ENCODE data around the gene HTR2C. TPM values are rescaled to one million over a fixed set of nuclear protein-coding genes. Genes with fewer than 3 reads are reported as not detected.

The HTR2C gene
- total RNA-seq (2021): 0.28 and 0.33 TPM in 2 replicates
- percentile 10 among the genes with signal in this experiment for Bru-seq, nascent RNA
- BruChase-seq, experiment 1, labeled RNA remaining after a 2-hour chase: percentile 14 among the genes with signal in this experiment
- percentile 9 among the genes with signal in this experiment for BruChase-seq, experiment 2, labeled RNA remaining after a 6-hour chase
- long read RNA-seq: 0 reads

DNA sequence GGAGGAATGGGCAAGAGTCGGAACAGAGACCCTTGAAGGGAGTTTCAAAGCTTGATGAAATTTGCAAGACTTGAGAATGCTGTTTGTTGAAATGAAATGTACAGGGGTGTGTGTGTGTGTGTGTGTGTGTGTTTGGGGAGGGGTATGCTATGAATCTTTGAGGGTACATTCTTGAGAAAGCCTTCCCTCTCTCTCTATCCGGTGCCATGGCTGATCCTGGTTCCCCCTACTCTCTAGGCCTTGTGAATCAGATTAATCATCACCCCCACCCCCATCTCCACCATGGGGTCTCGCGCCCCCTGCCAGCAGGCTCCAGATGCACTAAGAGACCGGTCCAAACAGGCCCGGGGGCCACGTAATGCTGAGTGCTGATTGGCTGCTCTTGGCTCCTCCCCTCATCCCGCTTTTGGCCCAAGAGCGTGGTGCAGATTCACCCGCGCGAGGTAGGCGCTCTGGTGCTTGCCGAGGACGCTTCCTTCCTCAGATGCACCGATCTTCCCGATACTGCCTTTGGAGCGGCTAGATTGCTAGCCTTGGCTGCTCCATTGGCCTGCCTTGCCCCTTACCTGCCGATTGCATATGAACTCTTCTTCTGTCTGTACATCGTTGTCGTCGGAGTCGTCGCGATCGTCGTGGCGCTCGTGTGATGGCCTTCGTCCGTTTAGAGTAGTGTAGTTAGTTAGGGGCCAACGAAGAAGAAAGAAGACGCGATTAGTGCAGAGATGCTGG is at the start of gene HTR2C:
Gene HTR2C, plus strand, starts transcription at position 441 of the 729 bp plus-strand sequence. CDS start 142,851 bp downstream, outside the sequence.
- Histone ChIP-seq H3K79me2 (ENCODE audit: low read depth) (no peaks in the 10 kb centered on the region), H3K9me2 (ENCODE audit: insufficient read depth) (no peaks in the 10 kb centered on the region), H3K36me3 (ENCODE audit: low read depth) (no peaks in the 10 kb centered on the region), H3K27me3 (ENCODE audit: insufficient read depth, low read depth) (no peaks in the 10 kb centered on the region), H3K27ac (no peak within 1 kb of the TSS), H3F3A (ENCODE audit: insufficient read depth, low read depth) (no peaks in the 10 kb centered on the region), H4K20me1 (ENCODE audit: insufficient read depth) (no peaks in the 10 kb centered on the region), H2AFZ (no peak within 1 kb of the TSS), H3K4me3 (no peak within 1 kb of the TSS), H3K9me3 (ENCODE audit: insufficient read depth, low read depth) (no peaks in the 10 kb centered on the region), H3K4me2 (no peak within 1 kb of the TSS), H3K4me1 (replicated peaks; ENCODE audit: insufficient read depth) (no peaks in the 10 kb centered on the region)
- no peak for DNase-seq
- no peak for TF ChIP-seq EZH2 (IDR thresholded peaks at IDR 0.05; ENCODE audit: low read depth)
- TF ChIP-seq, protein P1, sequence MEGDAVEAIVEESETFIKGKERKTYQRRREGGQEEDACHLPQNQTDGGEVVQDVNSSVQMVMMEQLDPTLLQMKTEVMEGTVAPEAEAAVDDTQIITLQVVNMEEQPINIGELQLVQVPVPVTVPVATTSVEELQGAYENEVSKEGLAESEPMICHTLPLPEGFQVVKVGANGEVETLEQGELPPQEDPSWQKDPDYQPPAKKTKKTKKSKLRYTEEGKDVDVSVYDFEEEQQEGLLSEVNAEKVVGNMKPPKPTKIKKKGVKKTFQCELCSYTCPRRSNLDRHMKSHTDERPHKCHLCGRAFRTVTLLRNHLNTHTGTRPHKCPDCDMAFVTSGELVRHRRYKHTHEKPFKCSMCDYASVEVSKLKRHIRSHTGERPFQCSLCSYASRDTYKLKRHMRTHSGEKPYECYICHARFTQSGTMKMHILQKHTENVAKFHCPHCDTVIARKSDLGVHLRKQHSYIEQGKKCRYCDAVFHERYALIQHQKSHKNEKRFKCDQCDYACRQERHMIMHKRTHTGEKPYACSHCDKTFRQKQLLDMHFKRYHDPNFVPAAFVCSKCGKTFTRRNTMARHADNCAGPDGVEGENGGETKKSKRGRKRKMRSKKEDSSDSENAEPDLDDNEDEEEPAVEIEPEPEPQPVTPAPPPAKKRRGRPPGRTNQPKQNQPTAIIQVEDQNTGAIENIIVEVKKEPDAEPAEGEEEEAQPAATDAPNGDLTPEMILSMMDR (conservative IDR thresholded peaks at IDR 0.05): no peak
- BruUV-seq (replicated peaks): no TSS peak
- POLR2A ChIA-PET (ENCODE audit: unreplicated experiment): no interaction called here
- CTCF ChIA-PET: no interaction called here
- intact Hi-C loops (cut with micrococcal nuclease; ENCODE audit: unreplicated experiment): no loop called here

DNA sequence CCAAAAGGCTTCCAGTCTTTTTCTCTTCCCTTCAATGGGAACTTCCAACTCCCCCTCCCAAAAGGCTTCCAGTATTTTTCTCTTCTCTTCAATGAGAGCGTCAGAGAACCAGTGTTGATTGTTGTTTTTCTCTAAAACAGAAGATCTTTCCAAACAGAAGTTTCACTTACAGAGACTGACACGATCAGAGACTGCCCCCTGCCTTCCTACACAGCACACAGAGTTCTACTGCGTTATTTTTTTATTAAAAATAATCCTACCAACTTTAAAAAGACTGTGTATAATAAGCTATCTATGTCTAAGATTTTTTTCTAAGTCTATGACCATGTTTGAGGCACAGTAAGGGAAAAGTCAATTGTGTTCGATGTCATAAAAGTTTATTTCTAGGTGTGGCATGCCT is 3.5 kb upstream of the HTR2C start:
- Histone ChIP-seq H3K36me3 (ENCODE audit: low read depth) (no peaks in the 10 kb centered on the region), H3K9me2 (ENCODE audit: insufficient read depth) (no peaks in the 10 kb centered on the region), H3K4me1 (replicated peaks; ENCODE audit: insufficient read depth) (no peaks in the 10 kb centered on the region), H2AFZ (no peak overlapping the region), H4K20me1 (ENCODE audit: insufficient read depth) (no peaks in the 10 kb centered on the region), H3K27me3 (ENCODE audit: insufficient read depth, low read depth) (no peaks in the 10 kb centered on the region), H3K9me3 (ENCODE audit: insufficient read depth, low read depth) (no peaks in the 10 kb centered on the region), H3K79me2 (ENCODE audit: low read depth) (no peaks in the 10 kb centered on the region), H3K4me3 (no peak overlapping the region), H3F3A (ENCODE audit: insufficient read depth, low read depth) (no peaks in the 10 kb centered on the region), H3K27ac (no peak overlapping the region), H3K4me2 (no peak overlapping the region)
- no peak for DNase-seq
- no peak for TF ChIP-seq EZH2 (IDR thresholded peaks at IDR 0.05; ENCODE audit: low read depth)
- TF ChIP-seq, protein P1 (conservative IDR thresholded peaks at IDR 0.05): peak; percentile 42
- intact Hi-C loops (cut with micrococcal nuclease; ENCODE audit: unreplicated experiment): no loop called here
- ChIA-PET POLR2A (ENCODE audit: unreplicated experiment) (no interaction called here), CTCF (no interaction called here)
- no TSS peak for BruUV-seq (replicated peaks)

DNA sequence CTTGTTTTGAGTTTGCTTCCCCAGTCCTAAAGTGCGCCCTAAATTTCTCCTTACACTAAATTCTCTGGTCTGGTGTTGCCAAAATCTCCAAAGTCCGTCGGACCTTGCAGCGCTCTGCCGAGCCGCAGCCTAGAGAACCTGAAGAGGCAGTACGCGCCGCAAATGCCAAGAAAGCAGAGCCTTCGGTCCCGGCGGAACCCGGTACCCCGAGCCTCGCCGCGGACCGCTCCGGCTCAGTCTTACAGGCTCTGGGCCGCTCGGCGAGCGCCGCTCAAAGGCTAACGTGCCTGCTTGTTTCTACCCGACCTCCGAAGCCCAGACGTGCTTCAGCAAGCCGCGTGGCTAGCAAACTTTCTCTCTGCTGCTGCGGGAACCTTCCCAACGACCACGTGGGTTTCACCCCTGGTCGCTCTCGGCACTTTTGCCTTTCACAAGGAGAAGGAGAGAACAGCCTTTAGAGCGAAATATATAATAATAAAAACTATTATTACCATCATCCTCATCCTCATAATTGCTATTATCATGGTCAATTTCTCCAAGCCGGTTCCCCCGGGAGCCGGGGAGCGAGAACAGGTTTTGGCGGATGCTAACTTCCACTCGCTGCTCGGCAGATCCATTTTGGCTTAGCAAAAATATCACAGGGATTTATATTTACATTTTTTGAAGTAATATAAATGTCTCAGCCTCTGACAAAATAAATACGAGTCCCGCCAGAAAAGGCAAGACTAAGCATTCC is 2.2 kb upstream of the HTR2C start:
- Histone ChIP-seq H3K9me2 (ENCODE audit: insufficient read depth) (no peaks in the 10 kb centered on the region), H3K27me3 (ENCODE audit: insufficient read depth, low read depth) (no peaks in the 10 kb centered on the region), H3K4me2 (no peak overlapping the region), H3K4me3 (no peak overlapping the region), H3F3A (ENCODE audit: insufficient read depth, low read depth) (no peaks in the 10 kb centered on the region), H3K9me3 (ENCODE audit: insufficient read depth, low read depth) (no peaks in the 10 kb centered on the region), H2AFZ (no peak overlapping the region), H4K20me1 (ENCODE audit: insufficient read depth) (no peaks in the 10 kb centered on the region), H3K79me2 (ENCODE audit: low read depth) (no peaks in the 10 kb centered on the region), H3K27ac (no peak overlapping the region), H3K36me3 (ENCODE audit: low read depth) (no peaks in the 10 kb centered on the region), H3K4me1 (replicated peaks; ENCODE audit: insufficient read depth) (no peaks in the 10 kb centered on the region)
- intact Hi-C loops (cut with micrococcal nuclease; ENCODE audit: unreplicated experiment): no loop called here
- no peak for DNase-seq
- CTCF ChIA-PET: no interaction called here
- POLR2A ChIA-PET (ENCODE audit: unreplicated experiment): no interaction called here
- TF ChIP-seq, protein P1 (conservative IDR thresholded peaks at IDR 0.05): no peak
- no peak for TF ChIP-seq EZH2 (IDR thresholded peaks at IDR 0.05; ENCODE audit: low read depth)
- no TSS peak for BruUV-seq (replicated peaks)
